ENCODE measurements around the gene EVPL. TPM values are rescaled to one million over a fixed set of nuclear protein-coding genes. Genes with fewer than 3 reads are reported as not detected.

EVPL gene
- total RNA-seq, 2 donors from 2014 or later: 4.9 to 13.0 TPM

DNA sequence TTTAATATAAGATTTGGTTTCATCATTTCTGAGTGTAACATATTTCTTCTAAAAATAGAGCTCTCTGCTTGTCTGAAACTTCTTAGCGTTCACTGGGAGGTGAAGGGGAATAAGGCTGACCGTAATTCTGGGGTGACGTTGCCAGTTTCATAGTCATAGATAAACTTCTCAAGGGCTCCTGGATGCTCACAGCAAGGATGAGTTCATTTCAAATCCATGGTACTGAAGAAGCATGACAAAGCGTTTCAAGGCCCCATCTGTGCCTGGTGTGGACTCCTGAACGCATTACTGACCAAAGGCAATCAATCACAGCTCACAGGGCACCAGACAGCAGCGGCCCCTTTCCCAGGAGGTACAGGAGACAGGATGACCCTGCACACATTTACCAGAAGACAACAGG is 12.0 kb upstream of the EVPL start:
- DNase-seq: no peak
- Histone ChIP-seq H3K27me3 (no peaks in the 10 kb centered on the region), H3K9me3 (no peaks in the 10 kb centered on the region), H3K27ac (no peak overlapping the region), H3K4me3 (no peak overlapping the region), H3K36me3 (replicated peaks in 1 of 2; ENCODE audit: insufficient read depth in 1 of 2, low read depth in 2 of 2) (peaks cover 23 to 50% of the 10 kb centered on the region in 2 donors), H3K4me1 (peaks cover 4% of the 10 kb centered on the region)
- ATAC-seq: no peak
- TF ChIP-seq POLR2A (IDR thresholded peaks at IDR 0.05): no peak
- TF ChIP-seq, protein P1, sequence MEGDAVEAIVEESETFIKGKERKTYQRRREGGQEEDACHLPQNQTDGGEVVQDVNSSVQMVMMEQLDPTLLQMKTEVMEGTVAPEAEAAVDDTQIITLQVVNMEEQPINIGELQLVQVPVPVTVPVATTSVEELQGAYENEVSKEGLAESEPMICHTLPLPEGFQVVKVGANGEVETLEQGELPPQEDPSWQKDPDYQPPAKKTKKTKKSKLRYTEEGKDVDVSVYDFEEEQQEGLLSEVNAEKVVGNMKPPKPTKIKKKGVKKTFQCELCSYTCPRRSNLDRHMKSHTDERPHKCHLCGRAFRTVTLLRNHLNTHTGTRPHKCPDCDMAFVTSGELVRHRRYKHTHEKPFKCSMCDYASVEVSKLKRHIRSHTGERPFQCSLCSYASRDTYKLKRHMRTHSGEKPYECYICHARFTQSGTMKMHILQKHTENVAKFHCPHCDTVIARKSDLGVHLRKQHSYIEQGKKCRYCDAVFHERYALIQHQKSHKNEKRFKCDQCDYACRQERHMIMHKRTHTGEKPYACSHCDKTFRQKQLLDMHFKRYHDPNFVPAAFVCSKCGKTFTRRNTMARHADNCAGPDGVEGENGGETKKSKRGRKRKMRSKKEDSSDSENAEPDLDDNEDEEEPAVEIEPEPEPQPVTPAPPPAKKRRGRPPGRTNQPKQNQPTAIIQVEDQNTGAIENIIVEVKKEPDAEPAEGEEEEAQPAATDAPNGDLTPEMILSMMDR (IDR thresholded peaks at IDR 0.05): no peak
- intact Hi-C loops (cut with DNase I): no loop called here
- 81 to 83% methylated on average over 6 of the region's 6 CpGs for WGBS, 2 donors

DNA sequence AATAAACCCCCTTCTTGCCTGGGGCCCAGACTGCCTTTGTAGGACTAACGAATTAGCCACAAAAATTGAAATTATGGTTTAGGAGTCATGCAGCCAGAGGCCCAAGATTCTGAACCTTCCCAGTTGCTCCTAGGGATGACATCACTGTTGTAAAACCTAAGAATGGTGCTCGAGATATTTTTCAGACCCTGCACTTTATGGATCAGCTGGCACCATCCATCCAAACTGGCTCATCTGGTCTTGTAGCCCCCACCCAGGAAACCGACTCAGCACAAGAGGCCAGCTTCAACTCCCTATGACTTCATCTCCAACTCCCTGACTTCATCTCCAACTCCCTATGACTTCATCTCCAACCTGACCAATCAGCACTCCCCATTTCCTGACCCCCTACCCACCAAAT is 10.9 kb upstream of the EVPL start:
- H3K4me3 ChIP-seq: no peak overlapping the region
- WGBS, 2 donors: 85 to 86% methylated on average over 3 of the region's 3 CpGs
- peaks cover 4% of the 10 kb centered on the region for H3K4me1 ChIP-seq
- intact Hi-C loops (cut with DNase I): no loop called here
- H3K27me3 ChIP-seq: no peaks in the 10 kb centered on the region
- ATAC-seq (no peak), DNase-seq (no peak)
- no peaks in the 10 kb centered on the region for H3K9me3 ChIP-seq
- TF ChIP-seq, protein P1 (IDR thresholded peaks at IDR 0.05): no peak
- no peak for TF ChIP-seq POLR2A (IDR thresholded peaks at IDR 0.05)
- H3K27ac ChIP-seq: no peak overlapping the region
- H3K36me3 ChIP-seq (replicated peaks in 1 of 2; ENCODE audit: insufficient read depth in 1 of 2, low read depth in 2 of 2): peaks cover 12 to 39% of the 10 kb centered on the region in 2 donors

DNA sequence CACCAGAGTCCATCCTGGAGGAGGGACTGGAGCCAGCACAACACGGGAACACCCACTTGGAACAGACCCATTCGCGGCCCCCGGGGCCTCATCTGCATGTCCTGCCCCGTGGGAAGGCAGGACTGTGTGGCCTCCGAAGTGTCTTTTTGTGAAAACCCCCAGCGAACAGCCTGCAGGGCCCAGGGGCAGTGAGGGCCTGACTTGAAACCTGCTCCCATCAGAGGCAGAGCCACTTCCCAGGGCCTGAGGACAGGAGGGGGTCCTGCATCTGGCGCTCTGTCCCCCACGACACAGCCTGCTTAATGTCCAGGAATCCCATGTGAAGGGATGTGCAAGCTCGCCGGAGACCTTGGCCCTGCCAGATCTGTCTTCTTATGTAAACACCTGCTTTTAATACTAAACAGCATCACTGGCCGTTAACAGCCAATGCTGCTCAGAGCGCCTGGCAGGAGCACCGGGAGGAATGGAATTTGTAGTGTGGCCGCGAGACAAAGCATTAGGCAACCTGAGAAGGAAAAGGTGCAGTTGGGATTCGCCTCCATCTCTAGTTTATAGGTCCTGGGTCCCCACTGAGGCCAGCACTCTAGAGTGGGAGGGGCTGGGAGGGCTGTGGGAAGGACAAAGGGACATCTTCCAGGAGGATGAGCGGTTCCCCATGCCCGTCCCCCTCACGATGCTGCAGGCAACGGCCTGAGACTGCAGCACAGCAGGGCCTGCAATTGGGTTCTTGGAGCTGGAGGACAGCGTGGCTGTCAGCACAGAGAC is 9.6 kb upstream of the EVPL start:
- Histone ChIP-seq H3K9me3 (no peaks in the 10 kb centered on the region), H3K4me3 (no peak overlapping the region), H3K36me3 (replicated peaks in 1 of 2; ENCODE audit: insufficient read depth in 1 of 2, low read depth in 2 of 2) (peaks cover 6 to 32% of the 10 kb centered on the region in 2 donors), H3K27me3 (no peaks in the 10 kb centered on the region), H3K27ac (no peak overlapping the region), H3K4me1 (peaks cover 16% of the 10 kb centered on the region)
- TF ChIP-seq POLR2A (IDR thresholded peaks at IDR 0.05): no peak
- TF ChIP-seq, protein P1 (IDR thresholded peaks at IDR 0.05): no peak
- intact Hi-C loops (cut with DNase I): no loop called here
- DNase-seq (peak in 1 of 4 donors; percentile 20), ATAC-seq (peak; percentile 15)
- WGBS, 2 donors: 44 to 49% methylated on average over 16 to 22 of the region's 22 CpGs

DNA sequence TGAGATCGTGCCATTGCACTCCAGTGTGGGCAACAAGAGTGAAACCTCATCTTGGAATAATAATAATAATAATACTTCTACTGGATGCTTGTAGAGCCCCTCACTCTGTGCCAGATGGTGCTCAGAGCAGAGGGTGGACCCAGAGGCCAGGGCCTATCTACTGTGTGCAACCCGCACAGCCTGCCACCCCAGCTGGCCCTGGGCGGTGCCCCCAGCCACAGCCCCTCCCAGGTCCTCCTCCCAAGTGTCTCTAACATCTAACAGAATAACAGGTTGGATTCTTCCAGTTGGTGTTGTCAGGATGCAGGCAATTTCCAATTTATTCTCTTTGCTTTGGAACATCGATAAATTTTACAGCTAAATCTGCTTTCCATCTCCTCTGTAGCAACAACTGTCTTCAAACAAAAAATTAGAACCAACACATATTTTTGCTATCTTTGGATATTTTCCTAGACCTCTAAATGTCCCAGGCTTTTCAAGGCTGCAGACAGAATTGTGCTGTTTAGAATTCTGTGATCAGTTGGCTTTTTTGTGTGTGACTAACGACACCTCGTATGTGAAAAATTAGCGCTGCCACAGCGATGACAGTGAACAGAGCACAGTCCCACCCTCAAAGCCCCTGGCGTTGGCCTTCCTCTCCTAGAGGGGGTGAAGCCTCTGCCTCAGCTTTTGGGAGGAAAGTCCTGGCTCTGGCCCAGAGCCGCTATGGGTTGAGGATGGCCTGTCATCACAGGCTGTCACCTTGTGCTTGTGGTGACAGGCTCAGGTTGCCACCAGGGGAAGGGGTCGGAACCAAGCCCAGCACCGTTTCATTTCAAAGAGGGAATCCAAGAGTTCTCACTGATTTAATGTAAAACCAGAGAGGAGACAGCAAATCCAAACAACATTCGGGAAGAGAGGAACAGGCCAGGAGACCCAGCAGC is 7.6 kb upstream of the EVPL start:
- WGBS, 2 donors: 80 to 82% methylated on average over 10 to 13 of the region's 13 CpGs
- no peak for TF ChIP-seq POLR2A (IDR thresholded peaks at IDR 0.05)
- TF ChIP-seq, protein P1 (IDR thresholded peaks at IDR 0.05): no peak
- Histone ChIP-seq H3K36me3 (replicated peaks in 1 of 2; ENCODE audit: insufficient read depth in 1 of 2, low read depth in 2 of 2) (peaks cover 0 to 12% of the 10 kb centered on the region in 2 donors), H3K4me3 (no peak overlapping the region), H3K27me3 (no peaks in the 10 kb centered on the region), H3K4me1 (peaks cover 16% of the 10 kb centered on the region), H3K27ac (no peak overlapping the region), H3K9me3 (no peaks in the 10 kb centered on the region)
- ATAC-seq (no peak), DNase-seq (no peak)
- intact Hi-C loops (cut with DNase I): no loop called here
